Esophagus muscularis mucosa (tissue), 3 donors: ENCODE measurements around the gene LRRC10.

Experiments
- CTCF ChIP-seq, 3 experiments: fragments of 200-600 bp in 2 of 3; fragments of 450-650 bp in 1 of 3; sonication (generic) in 2 of 3; IDR thresholded peaks; one replicate each; pipeline ENCODE4 v1.5.1; 2017 to 2019; ENCODE audit warnings: antibody characterized with exemption in 3 of 3, mild to moderate bottlenecking in 2 of 3, moderate library complexity in 1 of 3
- POLR2A ChIP-seq: fragments of 450-650 bp; IDR thresholded peaks from one replicate; pipeline ENCODE4 v1.6.1; 2017; ENCODE audit warnings: antibody characterized with exemption, moderate library complexity, mild to moderate bottlenecking, low read depth
- POLR2AphosphoS5 ChIP-seq, 2 donors: sonication (generic); formaldehyde crosslinking; IDR thresholded peaks; one replicate each; pipeline ENCODE4 v1.6.1; 2017; ENCODE audit warnings: antibody characterized with exemption in 2 of 2

- TF ChIP-seq POLR2A = no peak
- TF ChIP-seq CTCF (IDR thresholded peaks at IDR 0.05) = no peak
- no peak for TF ChIP-seq POLR2AphosphoS5 (IDR thresholded peaks at IDR 0.05)
Measured at GRCh38 chr12:69588527-69588926, 22.2 kb downstream of the LRRC10 start.
